Measurements from ENCODE around the gene SYNJ1.

DNA sequence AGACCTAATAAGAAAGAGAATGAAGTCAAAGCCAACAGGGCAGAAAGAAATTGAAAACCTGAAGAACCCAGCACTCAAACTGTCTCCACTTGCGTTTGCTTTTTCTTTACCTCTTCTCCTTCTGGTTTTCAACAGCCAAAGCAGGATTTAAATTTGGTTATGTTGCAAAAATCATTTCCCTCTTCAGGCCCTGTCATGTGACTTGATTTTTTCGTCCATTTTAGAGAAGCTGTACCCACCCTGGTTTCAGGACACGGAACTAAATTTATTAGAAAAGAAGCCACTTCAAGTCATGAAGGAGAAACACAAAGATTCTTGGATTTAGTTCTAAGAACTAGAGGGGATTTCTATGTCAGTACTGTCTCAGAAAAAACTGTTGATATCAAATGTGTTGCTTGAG, 1.0 kb upstream of the SYNJ1 start:
- TF ChIP-seq CTCF (IDR thresholded peaks at IDR 0.05), result no peak
- TF ChIP-seq EZH2 (IDR thresholded peaks at IDR 0.05), result no peak
- TF ChIP-seq EZH2phosphoT487 (IDR thresholded peaks at IDR 0.05), result no peak

Measured in neural progenitor cell (in vitro differentiated cells).